GM18502 (cell line): ENCODE data around the gene RASA4B.
"Not testable (repeated sequence)": the region's sequence is repeated elsewhere in the genome, so short reads cannot be mapped to it uniquely, and the experiment has no call there.

Experiments
- ATAC-seq: cut with Tn5 transposase; IDR thresholded peaks from one replicate; pipeline ENCODE4 v1.9.1; 2021; ENCODE audit warnings: mild to moderate bottlenecking; ENCODE audit not compliant: unreplicated experiment, poor library complexity

Gene RASA4B

DNA sequence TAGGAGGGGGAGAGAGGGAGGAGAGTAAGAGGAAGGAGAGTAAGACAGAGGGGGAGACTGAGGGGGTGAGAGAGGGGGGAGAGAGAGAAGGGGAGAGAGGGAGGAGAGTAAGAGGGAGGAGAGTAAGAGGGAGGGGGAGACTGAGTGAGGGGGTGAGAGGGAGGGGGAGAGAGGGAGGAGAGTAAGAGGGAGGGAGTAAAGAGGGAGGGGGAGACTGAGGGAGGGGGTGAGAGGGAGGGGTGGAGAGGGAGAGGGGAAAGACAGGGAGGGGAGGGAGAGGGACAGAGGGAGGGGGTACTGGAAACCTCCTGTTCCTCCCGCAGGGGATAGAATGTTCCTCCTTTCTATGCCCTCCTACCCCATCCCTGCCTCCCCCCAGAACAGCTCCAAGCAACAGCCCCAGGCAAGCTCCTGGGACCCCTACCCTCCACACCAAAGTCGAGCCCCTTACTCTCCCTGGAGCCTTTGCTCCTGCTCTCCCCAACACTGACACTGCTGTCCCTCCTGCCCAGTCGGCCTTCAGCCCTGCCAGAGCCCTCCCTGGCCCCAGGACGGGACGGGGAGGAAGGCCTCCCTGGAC lies 4.8 kb downstream of the RASA4B start:
- ATAC-seq: not testable (repeated sequence)

DNA sequence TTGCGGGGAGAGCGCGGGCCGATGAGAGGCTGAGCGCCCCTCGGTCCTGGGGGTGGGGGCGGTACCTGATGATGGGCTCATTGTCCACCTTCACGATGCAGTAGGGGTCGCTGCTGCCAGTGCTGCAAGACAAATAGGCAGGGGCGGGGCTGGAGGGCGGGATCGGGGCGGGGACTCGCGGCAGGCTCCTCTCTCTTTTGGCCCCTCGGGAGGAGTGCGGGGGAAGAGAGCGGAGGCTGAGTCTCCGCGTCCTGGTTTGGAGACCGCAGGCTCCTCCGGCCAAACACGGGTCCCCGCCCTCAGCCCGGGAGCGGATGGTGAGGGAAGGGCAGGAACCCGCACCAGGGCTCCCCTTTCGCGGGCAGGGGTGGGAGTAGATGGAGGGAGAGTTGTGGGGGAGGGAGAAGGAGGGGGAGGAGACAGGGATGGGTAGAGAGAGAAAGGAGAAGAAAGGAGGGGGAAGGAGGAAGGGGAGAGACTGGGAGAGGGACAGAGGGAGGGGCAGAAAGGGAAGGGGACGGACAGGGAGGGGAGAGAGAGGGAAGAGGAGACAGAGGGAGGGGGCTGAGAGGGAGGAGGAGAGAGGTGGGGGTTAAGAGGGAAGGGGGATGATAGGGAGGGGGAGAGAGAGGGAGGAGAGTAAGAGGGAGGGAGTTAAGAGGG lies 5.6 kb downstream of the RASA4B start:
- ATAC-seq: peak; percentile 45

DNA sequence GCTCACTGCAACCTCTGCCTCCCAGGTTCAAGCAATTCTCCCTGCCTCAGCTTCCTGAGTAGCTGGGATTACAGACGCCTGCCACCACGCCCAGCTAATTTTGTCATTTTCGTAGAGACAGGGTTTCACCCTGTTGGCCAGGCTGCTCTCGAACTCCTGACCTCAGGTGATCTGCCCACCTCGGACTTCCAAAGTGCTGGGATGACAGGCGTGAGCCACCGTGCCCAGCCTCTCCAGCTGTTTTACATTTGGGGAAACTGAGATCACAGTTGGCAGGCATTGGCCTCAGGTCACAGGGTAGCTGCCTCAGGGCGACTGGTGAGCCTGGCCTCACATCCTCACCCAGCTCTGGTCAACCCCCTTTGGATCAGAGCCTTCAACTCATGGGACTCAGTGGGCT lies 7.0 kb downstream of the RASA4B start:
- ATAC-seq: not testable (repeated sequence)

DNA sequence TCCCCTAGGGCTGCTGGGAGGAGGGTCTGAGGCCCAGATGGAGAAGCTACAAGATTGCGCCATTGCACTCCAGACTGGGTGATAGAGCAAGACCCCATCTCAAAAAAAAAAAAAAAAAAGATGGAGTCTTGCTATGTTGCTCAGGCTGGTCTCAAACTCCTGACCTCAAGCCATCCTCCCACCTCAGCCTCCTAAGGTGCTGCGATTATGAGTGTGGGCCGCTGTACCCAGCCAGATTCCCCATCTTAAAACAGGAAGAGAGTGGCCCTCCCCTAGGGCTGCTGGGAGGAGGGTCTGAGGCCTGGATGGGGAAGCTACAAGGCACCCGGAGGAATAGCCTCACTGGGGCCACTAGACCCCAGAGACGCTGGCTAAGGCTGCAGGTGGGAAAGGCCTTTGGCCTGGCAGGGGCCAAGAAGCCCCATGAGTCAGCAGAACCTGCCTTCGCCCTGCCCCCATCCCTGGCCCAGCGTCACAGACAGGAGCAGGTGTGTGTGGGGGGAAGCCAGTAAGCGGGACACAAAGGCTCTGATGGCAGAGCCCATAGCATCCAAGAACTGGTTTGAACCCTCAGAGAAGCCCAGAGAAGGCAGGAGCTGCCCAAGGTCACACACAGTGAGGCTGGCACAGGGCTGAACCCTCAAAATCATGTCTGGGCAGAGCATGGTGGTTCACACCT lies 10.0 kb downstream of the RASA4B start:
- not testable (repeated sequence) for ATAC-seq

DNA sequence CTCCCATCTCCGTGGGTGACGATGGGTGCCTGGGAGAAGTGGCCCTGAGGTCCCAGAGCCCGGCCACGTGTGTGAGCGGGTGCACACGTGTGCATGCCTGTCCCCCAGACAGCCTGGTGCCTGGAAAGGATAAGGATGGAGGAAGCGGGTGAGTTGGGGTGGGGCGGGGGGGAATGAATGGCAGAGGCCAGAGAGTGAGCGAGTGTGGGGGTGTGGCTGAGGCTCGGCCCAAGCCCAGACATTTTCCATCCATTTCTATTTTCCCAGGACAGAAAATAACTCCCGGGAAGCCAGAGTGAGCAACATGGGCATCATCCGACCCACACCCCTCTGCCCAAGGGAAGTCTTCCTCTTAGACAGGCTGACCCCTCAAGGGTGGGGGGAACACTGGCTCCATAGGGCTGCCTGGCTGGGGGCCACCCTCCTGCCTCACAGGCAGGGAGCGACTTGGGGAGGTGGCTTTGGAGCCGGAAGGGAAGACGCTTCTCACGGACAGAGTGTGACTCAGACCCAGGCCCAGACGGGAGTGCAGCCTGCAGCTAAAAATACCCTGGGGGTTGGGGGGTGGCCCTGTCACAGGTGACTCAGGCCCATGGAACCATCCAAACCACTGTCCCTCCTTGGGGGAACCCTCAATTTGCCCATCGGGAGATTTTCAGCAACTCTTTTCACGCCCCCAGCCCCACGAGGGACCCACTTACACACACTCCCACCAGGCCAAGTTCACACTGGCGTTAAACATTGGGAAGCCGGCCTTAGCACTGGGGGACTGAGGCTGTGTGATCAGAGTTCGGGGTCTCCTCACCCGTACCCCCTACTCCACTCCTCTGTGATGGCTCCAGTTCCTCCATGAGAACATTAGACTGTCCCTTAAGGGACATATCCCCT lies 12.0 kb downstream of the RASA4B start:
- ATAC-seq: not testable (repeated sequence)

DNA sequence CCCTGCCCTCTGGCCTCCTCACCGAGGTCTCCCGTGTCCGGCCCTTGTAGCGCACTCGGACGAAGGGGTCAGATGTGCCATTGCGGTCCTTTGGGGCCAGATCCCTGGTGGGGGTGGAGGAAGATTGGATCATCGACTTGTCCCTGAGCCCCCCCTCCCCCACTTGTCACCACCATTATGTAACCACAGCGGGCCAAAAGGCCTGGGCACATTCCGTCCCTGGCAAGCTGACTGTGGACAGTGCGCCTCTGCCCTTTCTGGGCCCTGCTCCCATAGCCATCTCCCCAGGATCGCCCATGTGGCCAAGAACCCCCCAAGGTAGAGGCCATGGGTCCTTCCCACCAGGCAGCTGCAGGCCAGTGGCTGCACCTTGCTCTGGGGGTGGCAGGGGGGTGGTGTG lies 14.4 kb downstream of the RASA4B start:
- not testable (repeated sequence) for ATAC-seq

DNA sequence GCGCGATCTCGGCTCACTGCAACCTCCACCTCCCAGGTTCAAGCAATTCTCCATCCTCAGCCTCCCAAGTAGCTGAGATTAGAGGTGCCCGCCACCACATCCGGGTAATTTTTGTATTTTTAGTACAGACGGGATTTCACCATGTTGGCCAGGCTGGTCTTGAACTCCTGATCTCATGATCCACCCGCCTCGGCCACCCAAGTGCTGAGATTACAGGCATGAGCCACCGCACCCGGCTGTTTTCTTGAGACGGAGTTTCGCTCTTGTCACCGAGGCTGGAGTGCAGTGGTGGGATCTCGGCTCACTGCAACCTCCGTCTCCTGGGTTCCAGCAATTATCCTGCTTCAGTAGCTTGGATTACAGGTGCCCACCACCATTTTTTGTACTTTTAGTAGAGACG lies 19.3 kb downstream of the RASA4B start:
- ATAC-seq: not testable (repeated sequence)

DNA sequence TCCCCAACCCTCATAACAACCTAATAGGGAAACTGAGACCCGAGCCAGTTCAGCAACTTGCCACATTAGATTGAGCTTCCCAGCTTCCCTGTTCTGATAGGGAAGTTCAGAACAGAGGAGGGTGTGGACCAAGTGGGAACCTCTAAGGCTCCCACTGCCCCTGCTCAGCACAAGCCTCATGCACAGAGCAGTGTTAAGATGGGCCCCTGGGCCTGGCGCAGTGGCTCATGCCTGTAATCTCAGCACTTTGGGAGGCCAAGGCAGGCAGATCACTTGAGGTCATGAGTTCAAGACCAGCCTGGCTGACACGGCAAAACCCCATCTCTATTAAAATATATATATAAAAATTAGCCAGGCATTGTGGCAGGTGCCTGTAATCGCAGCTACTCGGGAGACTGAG lies 20.3 kb downstream of the RASA4B start:
- not testable (repeated sequence) for ATAC-seq

DNA sequence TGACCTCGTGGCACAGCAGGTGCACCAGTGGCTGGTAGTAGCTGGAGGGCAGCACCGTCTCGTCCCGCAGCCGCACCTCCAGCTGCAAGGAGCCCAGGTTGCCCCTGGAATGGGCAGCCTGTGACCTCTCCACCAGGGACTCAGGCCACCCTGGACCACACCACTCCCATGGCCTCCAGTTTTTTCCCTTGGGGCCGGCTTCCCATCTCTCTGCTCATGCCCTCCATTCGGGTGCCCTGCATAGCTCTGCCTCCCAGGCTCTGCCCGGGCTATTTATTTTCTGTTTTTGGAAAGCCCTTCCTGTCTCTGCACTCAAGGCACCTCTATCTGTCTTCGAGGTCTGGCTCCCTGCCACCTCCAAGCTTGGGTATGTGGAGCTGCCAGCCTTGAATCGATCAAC lies 20.7 kb downstream of the RASA4B start:
- not testable (repeated sequence) for ATAC-seq

DNA sequence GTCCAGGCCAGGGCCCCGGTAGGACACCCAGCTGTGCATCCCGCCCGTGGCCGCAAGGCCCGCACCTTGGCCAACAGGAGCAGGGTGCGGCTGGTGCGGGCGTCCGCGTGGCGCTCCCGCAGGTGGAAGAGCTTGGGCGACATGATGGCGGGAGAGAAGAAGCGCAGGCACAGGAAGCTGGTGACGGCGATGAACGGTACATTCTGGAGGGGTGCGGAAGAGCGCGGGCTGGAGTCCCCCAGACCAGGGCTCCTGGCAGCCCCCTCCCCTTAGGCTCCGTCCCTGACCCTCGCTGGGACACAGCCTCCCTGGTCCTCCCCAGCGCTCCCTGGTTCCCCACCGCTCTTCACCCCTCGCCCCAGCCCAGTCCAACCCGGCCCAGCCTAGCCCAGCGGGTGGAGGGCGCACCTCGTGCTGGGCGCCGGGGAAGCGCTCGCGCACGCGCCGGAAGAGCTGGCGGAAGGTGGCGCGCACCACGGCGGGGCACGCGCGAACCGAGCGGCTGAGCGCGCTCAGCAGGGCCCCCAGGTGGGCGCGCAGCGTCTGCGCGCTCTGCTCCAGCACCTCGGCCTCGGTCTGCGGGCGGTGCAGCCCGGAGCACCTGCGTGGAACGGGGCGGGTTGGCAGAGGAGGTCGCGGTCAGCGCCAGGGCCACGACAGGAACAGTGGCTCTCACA lies 23.0 kb downstream of the RASA4B start:
- ATAC-seq: peak; percentile 66

DNA sequence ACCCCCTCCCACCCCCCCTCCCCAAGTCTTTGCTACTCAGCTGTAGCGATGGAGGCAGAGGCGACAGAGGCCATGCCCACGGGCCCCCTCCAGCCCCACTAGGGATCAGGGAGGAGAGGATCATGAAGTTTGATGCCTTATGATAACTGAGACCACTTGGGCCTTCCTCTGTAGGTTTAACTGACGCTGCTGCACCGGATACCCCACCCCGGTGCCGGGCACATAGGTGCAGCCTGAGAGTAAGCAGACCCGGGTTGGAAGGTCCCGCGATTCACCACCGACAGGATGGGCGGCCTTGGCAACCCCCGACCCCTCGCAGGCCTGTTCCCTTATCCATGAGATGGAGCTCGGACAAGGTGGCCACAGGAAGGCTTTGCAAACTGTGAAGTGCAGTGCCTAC lies 23.6 kb downstream of the RASA4B start:
- ATAC-seq: not testable (repeated sequence)

DNA sequence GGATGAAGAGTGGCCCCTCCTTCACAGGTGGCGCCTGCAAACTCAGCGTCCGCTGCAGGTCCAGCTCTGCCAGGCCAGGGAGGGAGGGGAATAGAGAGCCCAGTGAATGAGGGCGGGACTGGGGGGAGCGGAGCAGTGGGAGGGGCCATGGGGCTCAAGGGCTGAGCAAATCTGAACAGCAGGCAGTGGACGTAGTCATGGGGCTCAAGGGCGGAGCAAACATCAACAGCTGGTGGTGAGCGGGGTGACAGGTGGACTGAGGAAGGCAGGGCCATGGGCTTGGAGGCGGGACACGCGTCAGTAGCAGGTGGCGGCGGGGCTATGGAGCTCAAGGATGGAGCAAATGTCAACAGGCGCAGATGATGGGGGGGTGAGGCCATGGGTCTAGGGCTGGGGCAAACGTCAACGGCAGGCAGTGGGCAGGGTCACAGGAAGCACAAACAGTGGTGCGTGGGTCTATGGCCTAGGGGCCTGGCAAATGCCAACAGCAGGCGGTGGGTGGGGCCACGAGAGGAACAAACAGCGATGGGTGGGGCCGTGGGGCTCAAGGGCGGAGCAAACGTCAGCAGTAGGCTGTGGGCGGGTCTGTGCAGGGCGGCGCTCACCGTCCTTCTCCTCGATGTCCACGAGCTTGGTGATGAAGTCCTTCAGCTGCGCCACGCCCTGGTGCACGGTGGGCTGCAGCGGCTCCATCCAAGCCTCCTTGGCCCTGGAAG lies 24.2 kb downstream of the RASA4B start:
- peak; percentile 35 for ATAC-seq

DNA sequence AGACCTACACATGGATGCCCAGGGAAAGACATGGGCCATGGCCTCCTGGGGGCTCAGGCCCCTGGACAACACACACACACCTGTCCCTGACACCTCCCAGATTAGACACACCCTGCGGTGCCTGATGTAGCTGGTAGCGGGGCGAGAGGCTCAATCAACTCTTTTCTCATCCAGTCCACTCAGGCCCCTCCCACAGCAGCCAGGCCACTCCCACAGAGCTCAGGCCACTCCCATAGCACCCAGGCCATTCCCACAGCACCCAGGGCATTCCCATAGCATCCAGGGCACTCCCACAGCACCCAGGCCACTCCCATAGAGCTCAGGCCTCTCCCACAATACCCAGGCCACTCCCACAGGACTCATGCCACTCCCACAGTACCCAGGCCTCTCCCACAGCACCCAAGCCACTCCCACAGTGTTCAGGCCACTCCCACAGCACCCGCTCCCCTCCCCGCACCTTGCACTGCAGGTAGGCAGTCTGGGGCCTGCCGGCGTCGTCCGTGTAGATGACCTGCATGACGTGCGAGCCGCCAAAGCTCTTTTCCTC lies 27.0 kb downstream of the RASA4B start:
- peak; percentile 62 for ATAC-seq

DNA sequence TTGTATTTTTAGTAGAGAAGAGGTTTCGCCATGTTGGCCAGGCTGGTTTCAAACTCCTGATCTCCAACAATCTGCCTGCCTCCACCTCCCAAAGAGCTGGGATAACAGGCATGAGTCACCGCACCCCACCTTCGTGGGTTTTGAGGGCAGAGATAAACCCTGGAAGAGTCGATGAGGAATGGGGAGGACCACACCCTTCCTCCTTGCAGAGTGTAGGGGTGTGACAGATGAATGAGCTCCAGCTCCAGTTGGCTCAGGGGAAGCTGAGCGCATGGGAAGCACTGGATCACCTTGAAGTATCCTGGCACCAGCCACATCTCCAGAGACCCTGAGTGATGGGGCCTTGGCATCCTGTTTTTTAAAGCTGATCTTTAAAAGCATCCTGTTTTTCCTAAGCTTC lies 33.3 kb downstream of the RASA4B start:
- not testable (repeated sequence) for ATAC-seq

DNA sequence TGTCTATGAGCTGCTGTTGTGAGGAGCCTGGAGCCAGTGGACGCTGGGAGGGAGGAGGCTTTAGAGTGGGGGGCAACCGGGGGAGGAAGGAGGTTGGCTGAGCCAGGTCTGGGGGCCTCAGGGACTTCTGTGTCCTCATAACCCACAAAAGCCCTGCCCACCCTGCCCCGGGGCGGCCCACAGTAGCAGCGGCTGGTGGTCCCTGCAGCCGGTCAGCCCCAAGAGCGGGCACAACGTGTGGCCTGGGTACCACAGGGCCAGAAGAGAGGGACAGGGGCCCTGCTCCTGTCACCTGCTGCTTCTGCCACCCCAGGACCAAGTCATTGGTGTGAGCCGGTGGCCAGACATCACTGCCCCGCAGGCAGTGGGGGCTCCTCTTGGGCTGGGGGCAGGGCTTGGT lies 35.6 kb downstream of the RASA4B start:
- ATAC-seq: not testable (repeated sequence)

DNA sequence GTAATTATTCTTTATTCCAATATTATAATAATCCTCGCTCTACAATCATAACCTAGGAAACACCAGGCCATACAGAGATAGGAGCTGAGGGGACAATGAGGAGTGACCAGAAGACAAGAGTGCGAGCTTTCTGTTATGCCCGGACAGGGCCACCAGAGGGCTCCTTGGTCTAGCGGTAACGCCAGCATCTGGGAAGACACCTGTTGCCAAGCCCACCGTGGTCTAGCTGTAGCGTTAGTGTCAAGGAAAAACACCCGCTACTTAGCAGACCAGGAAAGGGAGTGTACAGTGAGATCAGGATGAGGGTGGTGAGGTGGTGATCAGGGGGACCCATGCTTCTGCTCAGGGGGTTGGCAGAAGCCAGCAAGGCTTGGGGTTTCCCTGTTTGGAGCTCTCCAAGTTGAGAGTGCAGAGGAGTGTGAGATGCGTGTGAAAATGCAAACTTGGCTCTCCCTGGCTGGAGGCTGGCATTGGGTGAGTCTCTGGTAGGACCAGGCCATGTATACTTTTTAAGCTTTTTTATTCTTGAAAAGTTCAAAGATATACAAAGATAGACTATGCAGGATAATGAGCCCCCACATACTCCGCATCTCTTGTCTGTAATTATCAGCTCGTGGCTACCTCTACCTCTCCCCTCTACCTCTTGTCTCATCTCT lies 37.5 kb downstream of the RASA4B start:
- ATAC-seq: not testable (repeated sequence)

DNA sequence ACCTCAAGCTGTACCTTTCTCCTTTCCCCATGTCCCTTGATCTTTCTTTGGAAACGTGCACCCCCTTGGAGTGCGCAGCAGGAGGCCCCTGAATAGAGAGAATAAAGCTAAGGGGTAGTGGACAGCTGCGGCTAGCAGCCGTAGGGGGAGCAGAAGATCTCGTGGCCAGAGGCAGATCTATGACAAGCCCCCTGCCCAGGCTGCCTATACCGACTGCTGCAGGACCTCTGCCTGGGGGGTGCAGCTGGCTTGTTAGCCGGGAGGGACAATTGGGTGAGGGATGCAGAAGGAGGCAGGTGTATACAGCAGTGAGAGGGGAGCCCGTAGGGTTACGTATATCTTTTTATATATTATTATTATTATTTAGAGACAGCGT lies 38.4 kb downstream of the RASA4B start:
- ATAC-seq: peak; percentile 39

DNA sequence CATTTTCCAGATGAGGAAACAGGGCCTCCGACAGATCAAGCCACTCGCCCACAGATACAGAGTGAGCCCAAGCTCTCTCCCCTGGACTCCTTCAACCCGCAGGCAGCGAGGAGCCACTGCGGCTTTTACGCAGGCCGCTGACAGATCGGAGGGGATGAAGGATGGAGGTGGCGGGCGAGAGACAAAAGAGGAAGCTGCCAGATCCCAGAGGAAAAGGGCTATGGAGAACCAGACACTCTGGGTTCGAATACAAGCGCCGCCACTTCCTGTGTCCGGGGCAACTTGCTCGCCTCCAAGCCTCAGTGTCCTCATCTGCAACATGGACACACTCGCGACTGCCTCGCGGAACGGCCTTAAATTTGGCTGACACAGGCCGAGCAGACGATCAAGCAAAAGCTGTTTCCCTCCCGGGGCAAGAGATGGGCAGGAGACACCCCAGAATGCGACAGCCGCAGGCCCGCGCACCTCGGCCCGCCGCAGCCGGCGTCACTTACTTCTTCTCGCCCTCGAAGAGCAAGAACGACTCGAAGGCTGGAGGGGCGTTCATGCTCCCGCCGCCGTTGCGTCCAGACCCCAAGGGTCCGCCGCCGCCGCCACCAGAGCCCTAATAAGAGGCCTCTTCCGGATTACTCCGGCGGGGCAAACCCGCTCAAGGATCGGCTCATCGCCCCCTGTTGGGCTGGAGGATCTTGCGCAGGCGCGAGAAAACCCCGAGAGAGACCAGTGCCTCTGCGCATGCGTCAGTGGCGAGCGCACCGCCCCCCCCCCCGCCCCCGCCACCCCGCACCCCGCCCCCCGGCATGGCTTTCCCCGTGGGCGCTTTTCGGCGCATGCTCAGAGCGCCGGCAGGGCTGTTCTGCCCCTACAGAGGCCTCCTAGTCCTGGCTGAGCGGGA lies 39.0 kb downstream of the RASA4B start, which contains the start of gene POLR2J:
Gene POLR2J, minus strand, starts transcription at position 609 of the 895 bp plus-strand sequence. Its CDS starts 62 bp downstream, at position 547.
- ATAC-seq: peak; percentile 88
